ENCODE results near the gene NOXO1. TPM values are rescaled to one million over a fixed set of nuclear protein-coding genes. Genes with fewer than 3 reads are reported as not detected.

The NOXO1 gene
- total RNA-seq, 2 donors from 2014 or later, result 0.42 TPM; not detected in 1

GRCh38 chr16:2005646-2006045, 24.4 kb upstream of the NOXO1 start:
- Mint-ChIP-seq H3K27ac (no peak overlapping the region), H3K4me1 (peaks cover 23% of the 10 kb centered on the region), H3K4me3 (no peak overlapping the region), H3K27me3 (ENCODE audit: insufficient read depth) (no peaks in the 10 kb centered on the region), H3K9me3 (no peaks in the 10 kb centered on the region), H3K36me3 (ENCODE audit: low read depth) (peaks cover 21% of the 10 kb centered on the region)
- Histone ChIP-seq H3K4me1 (ENCODE audit: control insufficient read depth, insufficient read depth, low read length) (peaks cover 27% of the 10 kb centered on the region), H3K4me3 (ENCODE audit: low read length) (no peak overlapping the region), H3K27ac (ENCODE audit: low read depth, low read length) (no peak overlapping the region), H3K9me3 (ENCODE audit: control insufficient read depth, low read length) (no peaks in the 10 kb centered on the region), H3K9ac (ENCODE audit: extremely low read depth, low read length, poor library complexity, severe bottlenecking) (no peak overlapping the region), H3K27me3 (ENCODE audit: control insufficient read depth, insufficient read depth, low read length, poor library complexity, severe bottlenecking) (no peaks in the 10 kb centered on the region), H3K36me3 (ENCODE audit: control insufficient read depth, insufficient read depth, low read length) (peaks cover 39% of the 10 kb centered on the region)
- DNase-seq, result peak; percentile 74
- TF ChIP-seq CTCF (conservative IDR thresholded peaks at IDR 0.05), result peak; percentile 50
- 89 to 93% methylated on average over 20 to 21 of the region's 21 CpGs for WGBS, 2 experiments (ENCODE audit: insufficient coverage in 1 of 2, insufficient read length in 1 of 2)

GRCh38 chr16:2004795-2005517, 23.7 kb upstream of the NOXO1 start:
- Mint-ChIP-seq H3K9me3 (no peaks in the 10 kb centered on the region), H3K27ac (peak overlapping the region; percentile 13), H3K4me1 (peaks cover 19% of the 10 kb centered on the region), H3K36me3 (ENCODE audit: low read depth) (peaks cover 23% of the 10 kb centered on the region), H3K27me3 (ENCODE audit: insufficient read depth) (no peaks in the 10 kb centered on the region), H3K4me3 (no peak overlapping the region)
- no peak overlapping the region for H3K9ac ChIP-seq (ENCODE audit: extremely low read depth, low read length, poor library complexity, severe bottlenecking)
- no peak for DNase-seq
- no peak overlapping the region for H3K27ac ChIP-seq (ENCODE audit: low read depth, low read length)
- no peaks in the 10 kb centered on the region for H3K9me3 ChIP-seq (ENCODE audit: control insufficient read depth, low read length)
- WGBS, 2 experiments (ENCODE audit: insufficient coverage in 1 of 2, insufficient read length in 1 of 2), result 90% methylated on average over 21 to 34 of the region's 34 CpGs
- no peak overlapping the region for H3K4me3 ChIP-seq (ENCODE audit: low read length)
- peaks cover 23% of the 10 kb centered on the region for H3K4me1 ChIP-seq (ENCODE audit: control insufficient read depth, insufficient read depth, low read length)
- no peak for TF ChIP-seq CTCF (conservative IDR thresholded peaks at IDR 0.05)
- H3K36me3 ChIP-seq (ENCODE audit: control insufficient read depth, insufficient read depth, low read length), result peaks cover 39% of the 10 kb centered on the region
- no peaks in the 10 kb centered on the region for H3K27me3 ChIP-seq (ENCODE audit: control insufficient read depth, insufficient read depth, low read length, poor library complexity, severe bottlenecking)

GRCh38 chr16:2003827-2004641, 22.8 kb upstream of the NOXO1 start:
- H3K4me1 Mint-ChIP-seq, result peaks cover 19% of the 10 kb centered on the region
- peak overlapping the region; percentile 87 for H3K27ac ChIP-seq (ENCODE audit: low read depth, low read length)
- no peaks in the 10 kb centered on the region for H3K9me3 Mint-ChIP-seq
- no peaks in the 10 kb centered on the region for H3K27me3 Mint-ChIP-seq (ENCODE audit: insufficient read depth)
- H3K36me3 ChIP-seq (ENCODE audit: control insufficient read depth, insufficient read depth, low read length), result peaks cover 39% of the 10 kb centered on the region
- H3K36me3 Mint-ChIP-seq (ENCODE audit: low read depth), result peaks cover 23% of the 10 kb centered on the region
- no peak overlapping the region for H3K4me3 ChIP-seq (ENCODE audit: low read length)
- peaks cover 23% of the 10 kb centered on the region for H3K4me1 ChIP-seq (ENCODE audit: control insufficient read depth, insufficient read depth, low read length)
- peak; percentile 99 for DNase-seq
- 40 to 46% methylated on average over 28 to 36 of the region's 36 CpGs for WGBS, 2 experiments (ENCODE audit: insufficient coverage in 1 of 2, insufficient read length in 1 of 2)
- H3K27me3 ChIP-seq (ENCODE audit: control insufficient read depth, insufficient read depth, low read length, poor library complexity, severe bottlenecking), result no peaks in the 10 kb centered on the region
- H3K27ac Mint-ChIP-seq, result no peak overlapping the region
- no peaks in the 10 kb centered on the region for H3K9me3 ChIP-seq (ENCODE audit: control insufficient read depth, low read length)
- TF ChIP-seq CTCF (conservative IDR thresholded peaks at IDR 0.05), result peak; percentile 98
- no peak overlapping the region for H3K9ac ChIP-seq (ENCODE audit: extremely low read depth, low read length, poor library complexity, severe bottlenecking)
- no peak overlapping the region for H3K4me3 Mint-ChIP-seq
